ENCODE results near the gene RPL5.

Gene RPL5

GRCh38 chr1:92858564-92859399 lies 26.9 kb downstream of the RPL5 start:
- no peak overlapping the region for H3K9ac ChIP-seq (ENCODE audit: low read length)
- TF ChIP-seq EZH2phosphoT487 (conservative IDR thresholded peaks at IDR 0.05; ENCODE audit: low read length) (no peak), CTCF (IDR thresholded peaks at IDR 0.05; ENCODE audit: insufficient read depth, low read length, poor library complexity, severe bottlenecking) (peak; percentile 98)
- H3K9me3 ChIP-seq (ENCODE audit: insufficient read depth, low read length), result no peaks in the 10 kb centered on the region
- no peak overlapping the region for H2AFZ ChIP-seq (ENCODE audit: low read depth, low read length, severe bottlenecking)
- H3K4me3 ChIP-seq (ENCODE audit: insufficient read depth, low read length, poor library complexity, severe bottlenecking), result no peak overlapping the region
- H3K79me2 ChIP-seq (ENCODE audit: insufficient read depth, low read length), result peaks cover 49% of the 10 kb centered on the region
- no peaks in the 10 kb centered on the region for H3K9me2 ChIP-seq (replicated peaks; ENCODE audit: insufficient read depth, low read length)
- H3K36me3 ChIP-seq (ENCODE audit: low read length), result 0 out of 2 replicates have a peak, but pooled peaks cover 12% of the 10 kb centered on the region
- H3K4me2 ChIP-seq (ENCODE audit: low read depth, low read length, poor library complexity, severe bottlenecking), result peak overlapping the region; percentile 27
- no peaks in the 10 kb centered on the region for H3K27me3 ChIP-seq (ENCODE audit: low read length)
- no peaks in the 10 kb centered on the region; the same call in 1 of the 2 replicates for H4K20me1 ChIP-seq (ENCODE audit: low read depth, low read length)
- peaks cover 20% of the 10 kb centered on the region for H3F3A ChIP-seq (ENCODE audit: insufficient read depth)
- H3K27ac ChIP-seq (ENCODE audit: low read depth, low read length), result peak overlapping the region; percentile 27; the same call in 1 of the 2 replicates

- Histone ChIP-seq H3K4me2 (ENCODE audit: low read depth, low read length, poor library complexity, severe bottlenecking) (no peak overlapping the region), H3K9ac (ENCODE audit: low read length) (no peak overlapping the region), H3K4me3 (ENCODE audit: insufficient read depth, low read length, poor library complexity, severe bottlenecking) (no peak overlapping the region), H3K27ac (ENCODE audit: low read depth, low read length) (peak overlapping the region; percentile 27), H4K20me1 (ENCODE audit: low read depth, low read length) (no peaks in the 10 kb centered on the region; the same call in 1 of the 2 replicates), H3K36me3 (ENCODE audit: low read length) (0 out of 2 replicates have a peak, but pooled peaks cover 12% of the 10 kb centered on the region), H2AFZ (ENCODE audit: low read depth, low read length, severe bottlenecking) (no peak overlapping the region), H3K9me3 (ENCODE audit: insufficient read depth, low read length) (no peaks in the 10 kb centered on the region), H3K79me2 (ENCODE audit: insufficient read depth, low read length) (peaks cover 41% of the 10 kb centered on the region), H3K9me2 (replicated peaks; ENCODE audit: insufficient read depth, low read length) (no peaks in the 10 kb centered on the region), H3K27me3 (ENCODE audit: low read length) (no peaks in the 10 kb centered on the region), H3F3A (ENCODE audit: insufficient read depth) (peaks cover 20% of the 10 kb centered on the region)
- TF ChIP-seq EZH2phosphoT487 (conservative IDR thresholded peaks at IDR 0.05; ENCODE audit: low read length), result no peak
- TF ChIP-seq CTCF (IDR thresholded peaks at IDR 0.05; ENCODE audit: insufficient read depth, low read length, poor library complexity, severe bottlenecking), result no peak
These were observed 27.7 kb downstream of the RPL5 start for GRCh38 chr1:92859400-92860039.

GRCh38 chr1:92862605-92863004 lies 30.8 kb downstream of the RPL5 start:
- Histone ChIP-seq H3K4me3 (ENCODE audit: insufficient read depth, low read length, poor library complexity, severe bottlenecking) (no peak overlapping the region), H4K20me1 (ENCODE audit: low read depth, low read length) (no peaks in the 10 kb centered on the region; the same call in 1 of the 2 replicates), H2AFZ (ENCODE audit: low read depth, low read length, severe bottlenecking) (no peak overlapping the region), H3F3A (ENCODE audit: insufficient read depth) (peaks cover 20% of the 10 kb centered on the region), H3K9me3 (ENCODE audit: insufficient read depth, low read length) (no peaks in the 10 kb centered on the region), H3K27ac (ENCODE audit: low read depth, low read length) (no peak overlapping the region), H3K79me2 (ENCODE audit: insufficient read depth, low read length) (peaks cover 30% of the 10 kb centered on the region), H3K27me3 (ENCODE audit: low read length) (no peaks in the 10 kb centered on the region), H3K9me2 (replicated peaks; ENCODE audit: insufficient read depth, low read length) (no peaks in the 10 kb centered on the region), H3K4me2 (ENCODE audit: low read depth, low read length, poor library complexity, severe bottlenecking) (no peak overlapping the region), H3K36me3 (ENCODE audit: low read length) (0 out of 2 replicates have a peak, but pooled peaks cover 6% of the 10 kb centered on the region), H3K9ac (ENCODE audit: low read length) (no peak overlapping the region)
- TF ChIP-seq CTCF (IDR thresholded peaks at IDR 0.05; ENCODE audit: insufficient read depth, low read length, poor library complexity, severe bottlenecking), result no peak
- TF ChIP-seq EZH2phosphoT487 (conservative IDR thresholded peaks at IDR 0.05; ENCODE audit: low read length), result no peak

Data from SU-DHL-6 (cell line).